H1 (cell line): Measurements from ENCODE around the gene TRIM6. TPM values are rescaled to one million over a fixed set of nuclear protein-coding genes. Genes with fewer than 3 reads are reported as not detected.

ENCODE experiments used
- CTCF ChIA-PET: fragments of 300-600 bp; sonication (Branson Sonifier 250); formaldehyde crosslinking; loops from one replicate; lab custom pipeline; 2021; ENCODE audit not compliant: partially characterized antibody; lab: Charles Lee
- POLR2A ChIA-PET: fragments of 300-600 bp; sonication (Branson Sonifier 250); formaldehyde crosslinking; loops from one replicate; lab custom pipeline; 2021; ENCODE audit warnings: inconsistent platforms; ENCODE audit not compliant: partially characterized antibody; lab: Charles Lee
- DNase-seq, 2 experiments: peaks; one replicate each; pipeline versions ENCODE4 v3.0.0 to v3.0.0-alpha.2; 2010 to 2022; ENCODE audit warnings: low spot score in 2 of 2, low read depth in 1 of 2, mixed read lengths in 1 of 2
- FAIRE-seq: peaks from 2 replicates; lab custom pipeline; 2011; peaks lifted over from hg19 to GRCh38; lab: Jason Lieb, UNC
- H2AFZ ChIP-seq: 2 replicates; pipeline ENCODE4 v1.8.1; 2012; ENCODE audit warnings: low read length, inconsistent platforms
- H2AK5ac ChIP-seq: 2 replicates; pipeline ENCODE4 v1.6.1; 2013; ENCODE audit warnings: low read depth, low read length
- H2BK120ac ChIP-seq: replicated peaks from 2 replicates; pipeline ENCODE3; 2013; ENCODE audit warnings: low read depth, low read length, inconsistent platforms
- H2BK12ac ChIP-seq: 2 replicates; pipeline ENCODE4 v1.6.1; 2013; ENCODE audit warnings: low read depth, low read length
- H2BK15ac ChIP-seq: 2 replicates; pipeline ENCODE4 v1.6.1; 2013; ENCODE audit warnings: low read length
- H2BK20ac ChIP-seq: 2 replicates; pipeline ENCODE4 v1.6.1; 2013; ENCODE audit warnings: low read length
- H2BK5ac ChIP-seq: 2 replicates; pipeline ENCODE4 v1.6.1; 2013; ENCODE audit warnings: low read depth, low read length
- H3K14ac ChIP-seq: 2 replicates; pipeline ENCODE4 v1.6.1; 2013; ENCODE audit warnings: inconsistent platforms; ENCODE audit not compliant: insufficient read length
- H3K18ac ChIP-seq: 2 replicates; pipeline ENCODE4 v1.6.1; 2013; ENCODE audit warnings: low read length; ENCODE audit errors: extremely low read depth
- H3K23ac ChIP-seq: 2 replicates; pipeline ENCODE4 v1.6.1; 2013; ENCODE audit warnings: inconsistent platforms; ENCODE audit not compliant: insufficient read length
- H3K23me2 ChIP-seq: 2 replicates; pipeline ENCODE4 v1.6.1; 2013; ENCODE audit warnings: low read depth, low read length
- H3K27ac ChIP-seq: 2 replicates; pipeline ENCODE4 v1.6.1; 2011; ENCODE audit warnings: low read depth, low read length, inconsistent platforms
- H3K27me3 ChIP-seq, 4 experiments: replicated peaks in 1 of 4; 1 replicate in 1 of 4; 2 replicates in 3 of 4; pipeline versions ENCODE4 v1.6.1 to v1.8.1; 2011 to 2013; ENCODE audit warnings: low read length in 3 of 4, mild to moderate bottlenecking in 3 of 4, inconsistent platforms in 2 of 4, mixed read lengths in 2 of 4, moderate library complexity in 1 of 4; ENCODE audit not compliant: control insufficient read depth in 3 of 4, insufficient read depth in 3 of 4; ENCODE audit errors: extremely low read depth in 1 of 4
- H3K36me3 ChIP-seq, 4 experiments: 2 replicates each; pipeline versions ENCODE4 v1.6.1 to v1.8.1; 2011 to 2013; ENCODE audit warnings: mild to moderate bottlenecking in 4 of 4, low read length in 3 of 4, moderate library complexity in 2 of 4, control low read depth in 1 of 4, inconsistent platforms in 1 of 4; ENCODE audit not compliant: insufficient read depth in 4 of 4, control insufficient read depth in 2 of 4
- H3K4ac ChIP-seq: replicated peaks from 2 replicates; pipeline ENCODE3; 2013; ENCODE audit warnings: low read length, low read depth, mixed read lengths, inconsistent platforms; ENCODE audit not compliant: insufficient read length
- H3K4me1 ChIP-seq, 4 experiments: replicated peaks in 1 of 4; 1 replicate in 1 of 4; 2 replicates in 3 of 4; pipeline versions ENCODE4 v1.6.1 to v1.8.1; 2011 to 2013; ENCODE audit warnings: low read length in 3 of 4, inconsistent platforms in 2 of 4, mixed read lengths in 1 of 4; ENCODE audit not compliant: insufficient read depth in 4 of 4, control insufficient read depth in 3 of 4
- H3K4me2 ChIP-seq, 2 experiments: 2 replicates each; pipeline versions ENCODE4 v1.6.1 to v1.8.1; 2011 to 2013; ENCODE audit warnings: low read depth in 2 of 2, low read length in 2 of 2, control low read depth in 1 of 2, inconsistent platforms in 1 of 2, mild to moderate bottlenecking in 1 of 2; ENCODE audit not compliant: insufficient read depth in 1 of 2
- H3K4me3 ChIP-seq, 4 experiments: fragments of 200-600, 300-600 bp in 1 of 4; sonication (generic), shearing (Covaris generic), sonication (Bioruptor Twin) in 1 of 4; 2 replicates each; pipeline versions ENCODE4 v1.5.1 to v1.8.1; 2011 to 2016; ENCODE audit warnings: low read length in 4 of 4, low read depth in 3 of 4, control low read depth in 2 of 4, inconsistent platforms in 2 of 4, mild to moderate bottlenecking in 2 of 4, mixed read lengths in 1 of 4, moderate library complexity in 1 of 4; ENCODE audit not compliant: insufficient read depth in 2 of 4; ENCODE audit errors: extremely low read depth in 1 of 4
- H3K56ac ChIP-seq: replicated peaks from 2 replicates; pipeline ENCODE3; 2013; ENCODE audit warnings: low read depth, mild to moderate bottlenecking, mixed read lengths, low read length, inconsistent platforms; ENCODE audit not compliant: insufficient read length
- H3K79me1 ChIP-seq: 2 replicates; pipeline ENCODE4 v1.6.1; 2013; ENCODE audit warnings: low read depth, low read length, control low read depth
- H3K79me2 ChIP-seq, 2 experiments: 2 replicates each; pipeline versions ENCODE4 v1.6.1 to v1.8.1; 2012 to 2013; ENCODE audit warnings: low read length in 2 of 2, mild to moderate bottlenecking in 2 of 2, inconsistent platforms in 1 of 2; ENCODE audit not compliant: insufficient read depth in 2 of 2, control insufficient read depth in 1 of 2
- H3K9ac ChIP-seq, 4 experiments: replicated peaks in 1 of 4; 1 replicate in 1 of 4; 2 replicates in 3 of 4; pipeline versions ENCODE4 v1.6.1 to v1.8.1; 2011 to 2013; ENCODE audit warnings: low read depth in 3 of 4, low read length in 3 of 4, control low read depth in 2 of 4, mild to moderate bottlenecking in 2 of 4, moderate library complexity in 2 of 4, inconsistent platforms in 1 of 4; ENCODE audit errors: extremely low read depth in 1 of 4
- H3K9me3 ChIP-seq, 2 experiments: 2 replicates each; pipeline versions ENCODE4 v1.6.1 to v1.8.1; 2012 to 2013; ENCODE audit warnings: mild to moderate bottlenecking in 2 of 2, moderate library complexity in 2 of 2, control low read depth in 1 of 2, inconsistent platforms in 1 of 2, low read depth in 1 of 2, low read length in 1 of 2, mixed read lengths in 1 of 2; ENCODE audit not compliant: insufficient read depth in 2 of 2
- H4K20me1 ChIP-seq, 2 experiments: replicated peaks in 1 of 2; 2 replicates each; pipeline versions ENCODE3 to v1.8.1; 2011 to 2013; ENCODE audit warnings: inconsistent platforms in 2 of 2, low read length in 2 of 2, mild to moderate bottlenecking in 1 of 2; ENCODE audit not compliant: insufficient read depth in 2 of 2, control insufficient read depth in 1 of 2
- H4K5ac ChIP-seq: 2 replicates; pipeline ENCODE4 v1.6.1; 2013; ENCODE audit warnings: low read length, low read depth, mixed read lengths, inconsistent platforms; ENCODE audit not compliant: insufficient read length
- H4K8ac ChIP-seq: 2 replicates; pipeline ENCODE4 v1.8.0; 2013; ENCODE audit warnings: mild to moderate bottlenecking, moderate library complexity, low read length, inconsistent platforms; ENCODE audit not compliant: insufficient read depth; ENCODE audit errors: extremely low read depth
- H4K91ac ChIP-seq: replicated peaks from 2 replicates; pipeline ENCODE3; 2013; ENCODE audit warnings: low read length, mixed read lengths, inconsistent platforms; ENCODE audit not compliant: insufficient read length
- BACH1 ChIP-seq: IDR thresholded peaks from 2 replicates; pipeline ENCODE4 v1.6.1; 2012; ENCODE audit warnings: low read length, improper control_type of control experiment
- RAD21 ChIP-seq, 2 experiments: IDR thresholded peaks in 1 of 2; conservative IDR thresholded peaks in 1 of 2; 2 replicates each; pipeline ENCODE4 v1.6.1; 2011; ENCODE audit warnings: low read depth in 2 of 2, low read length in 2 of 2, improper control_type of control experiment in 1 of 2, inconsistent platforms in 1 of 2, mild to moderate bottlenecking in 1 of 2, moderate library complexity in 1 of 2
- polyA plus RNA-seq, 7 experiments: library from polyadenylated mRNA; depleted of rRNA in 3 of 7; stranded (reverse) in 5 of 7; unstranded in 2 of 7; fragments of >200 nt in 5 of 7; fragments of 200-250 nt in 2 of 7; gene quantifications; 1 replicate in 5 of 7; 2 replicates in 1 of 7; 4 replicates in 1 of 7; pipeline versions ENCODE4 v1.2.1 to v1.2.3, GENCODE V29; 2011 to 2013; ENCODE audit warnings: missing spikeins in 2 of 7, mixed read lengths in 2 of 7
- total RNA-seq: library from RNA; stranded (reverse); fragmentation: NEBNext Ultra II Directional; extraction: Animal tissue kit (Norgen Biotek cat#: 25700); gene quantifications from 2 replicates; pipeline ENCODE4 v1.2.1, GENCODE V29; 2021

The TRIM6 gene
- total and polyA plus RNA-seq, 2 of the 8 experiments (the other 6 are each of a cell fraction or from before 2014, with no cell fraction given) = 21.6 to 23.3 TPM

- H3K4me3 ChIP-seq = no peak overlapping the region
- no peak overlapping the region for H2AK5ac ChIP-seq
- H3K4me1 ChIP-seq = peaks cover 0 to 6% (median 0%) of the 10 kb centered on the region in 4 experiments; a peak in 2 of 7 replicates
- DNase-seq = no peak
- 0 out of 2 replicates have a peak overlapping the region, but pooled peaks have one; percentile 50 for H2AFZ ChIP-seq
- no peak overlapping the region for H2BK5ac ChIP-seq
- H3K79me1 ChIP-seq = no peaks in the 10 kb centered on the region
- no peak overlapping the region for H4K5ac ChIP-seq
- H3K36me3 ChIP-seq = no peaks in the 10 kb centered on the region
- no peak overlapping the region for H2BK120ac ChIP-seq
- no peak overlapping the region for H3K4ac ChIP-seq
- no peak overlapping the region for H4K91ac ChIP-seq
- no peak overlapping the region for H3K14ac ChIP-seq
- H3K79me2 ChIP-seq = no peaks in the 10 kb centered on the region
- H2BK12ac ChIP-seq = no peak overlapping the region
- no peak overlapping the region for H3K23ac ChIP-seq
- H3K27me3 ChIP-seq = no peaks in the 10 kb centered on the region
- no peak overlapping the region for H4K8ac ChIP-seq
- H2BK20ac ChIP-seq = no peak overlapping the region
- ChIA-PET CTCF (interaction anchor here (0.7 to 1.0 kb wide), 3 partner anchors 11 to 46 kb away, joined by 3 read pairs; partner anchors contain the start of gene UBQLNL), POLR2A (no interaction called here)
- H2BK15ac ChIP-seq = no peak overlapping the region
- no peaks in the 10 kb centered on the region for H4K20me1 ChIP-seq
- no peaks in the 10 kb centered on the region for H3K9me3 ChIP-seq
- H3K18ac ChIP-seq = no peak overlapping the region
- H3K27ac ChIP-seq = no peak overlapping the region
- peak overlapping the region in 1 of 4 experiments; percentile 49; a peak in 1 of 7 replicates for H3K9ac ChIP-seq
- H3K23me2 ChIP-seq = no peaks in the 10 kb centered on the region
- no peak for FAIRE-seq
- H3K56ac ChIP-seq = no peak overlapping the region
- H3K4me2 ChIP-seq = no peak overlapping the region
- TF ChIP-seq RAD21 (IDR thresholded peaks at IDR 0.05 in 1 of 2, conservative IDR thresholded peaks at IDR 0.05 in 1 of 2; ENCODE audit: low read depth in 2 of 2, low read length in 2 of 2) (peak in 1 of 2 experiments; percentile 30; a peak in 2 of 4 replicates), BACH1 (no peak)
Measured at GRCh38 chr11:5553343-5553742, 43.1 kb upstream of the TRIM6 start.
